ENCODE data around the gene PRKACB.
"Not testable (repeated sequence)": the region's sequence is repeated elsewhere in the genome, so short reads cannot be mapped to it uniquely, and the experiment has no call there.

PRKACB gene

DNA sequence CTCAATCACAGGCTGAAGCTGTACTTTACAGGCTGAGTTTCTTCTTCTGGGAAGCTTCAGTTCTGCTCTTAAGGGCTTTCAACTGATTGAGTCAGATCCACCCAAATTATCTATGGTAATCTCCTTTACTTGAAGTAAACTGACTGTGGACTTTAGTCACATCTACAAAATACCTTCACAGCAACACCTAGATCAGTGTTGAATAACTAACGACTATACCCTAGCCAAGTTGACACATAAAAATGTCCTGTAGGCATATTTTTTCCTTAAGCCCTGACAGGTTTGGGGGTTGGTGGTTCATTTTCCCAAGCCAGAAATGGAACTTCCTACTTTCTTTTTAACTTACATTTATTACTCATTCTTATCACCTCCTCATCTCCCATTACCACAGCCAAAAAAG is 42.9 kb upstream of the PRKACB start:
- H3K36me3 ChIP-seq (ENCODE audit: insufficient read depth, low read length), result no peaks in the 10 kb centered on the region
- no peak for TF ChIP-seq EZH2 (IDR thresholded peaks at IDR 0.05; ENCODE audit: borderline replicate concordance, low read depth, low read length, severe bottlenecking)
- TF ChIP-seq, protein P1, sequence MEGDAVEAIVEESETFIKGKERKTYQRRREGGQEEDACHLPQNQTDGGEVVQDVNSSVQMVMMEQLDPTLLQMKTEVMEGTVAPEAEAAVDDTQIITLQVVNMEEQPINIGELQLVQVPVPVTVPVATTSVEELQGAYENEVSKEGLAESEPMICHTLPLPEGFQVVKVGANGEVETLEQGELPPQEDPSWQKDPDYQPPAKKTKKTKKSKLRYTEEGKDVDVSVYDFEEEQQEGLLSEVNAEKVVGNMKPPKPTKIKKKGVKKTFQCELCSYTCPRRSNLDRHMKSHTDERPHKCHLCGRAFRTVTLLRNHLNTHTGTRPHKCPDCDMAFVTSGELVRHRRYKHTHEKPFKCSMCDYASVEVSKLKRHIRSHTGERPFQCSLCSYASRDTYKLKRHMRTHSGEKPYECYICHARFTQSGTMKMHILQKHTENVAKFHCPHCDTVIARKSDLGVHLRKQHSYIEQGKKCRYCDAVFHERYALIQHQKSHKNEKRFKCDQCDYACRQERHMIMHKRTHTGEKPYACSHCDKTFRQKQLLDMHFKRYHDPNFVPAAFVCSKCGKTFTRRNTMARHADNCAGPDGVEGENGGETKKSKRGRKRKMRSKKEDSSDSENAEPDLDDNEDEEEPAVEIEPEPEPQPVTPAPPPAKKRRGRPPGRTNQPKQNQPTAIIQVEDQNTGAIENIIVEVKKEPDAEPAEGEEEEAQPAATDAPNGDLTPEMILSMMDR (IDR thresholded peaks at IDR 0.05; ENCODE audit: borderline replicate concordance, extremely low read depth, low read length, poor library complexity, severe bottlenecking), result no peak
- H2AFZ ChIP-seq (ENCODE audit: low read depth, low read length), result no peak overlapping the region
- peaks cover 13% of the 10 kb centered on the region for H3K4me1 ChIP-seq (ENCODE audit: insufficient read depth, low read length)
- H3K9me3 ChIP-seq (ENCODE audit: insufficient read depth, low read length, severe bottlenecking), result no peaks in the 10 kb centered on the region
- DNase-seq, result no peak
- no peaks in the 10 kb centered on the region for H4K20me1 ChIP-seq (ENCODE audit: insufficient read depth, low read length)
- no peak overlapping the region for H3K4me3 ChIP-seq (ENCODE audit: low read depth in 1 of 2, low read length in 2 of 2)
- H3K4me2 ChIP-seq (ENCODE audit: insufficient read depth, low read length), result no peak overlapping the region
- no peaks in the 10 kb centered on the region for H3K27me3 ChIP-seq (ENCODE audit: insufficient read depth, low read length, poor library complexity)
- H3K79me2 ChIP-seq (ENCODE audit: insufficient read depth, low read length), result peaks cover 7% of the 10 kb centered on the region
- no peak overlapping the region for H3K9ac ChIP-seq (ENCODE audit: low read depth, low read length)
- no peak for ATAC-seq (ENCODE audit: insufficient read depth, low read depth)
- no peak overlapping the region for H3K27ac ChIP-seq (ENCODE audit: low read length)

DNA sequence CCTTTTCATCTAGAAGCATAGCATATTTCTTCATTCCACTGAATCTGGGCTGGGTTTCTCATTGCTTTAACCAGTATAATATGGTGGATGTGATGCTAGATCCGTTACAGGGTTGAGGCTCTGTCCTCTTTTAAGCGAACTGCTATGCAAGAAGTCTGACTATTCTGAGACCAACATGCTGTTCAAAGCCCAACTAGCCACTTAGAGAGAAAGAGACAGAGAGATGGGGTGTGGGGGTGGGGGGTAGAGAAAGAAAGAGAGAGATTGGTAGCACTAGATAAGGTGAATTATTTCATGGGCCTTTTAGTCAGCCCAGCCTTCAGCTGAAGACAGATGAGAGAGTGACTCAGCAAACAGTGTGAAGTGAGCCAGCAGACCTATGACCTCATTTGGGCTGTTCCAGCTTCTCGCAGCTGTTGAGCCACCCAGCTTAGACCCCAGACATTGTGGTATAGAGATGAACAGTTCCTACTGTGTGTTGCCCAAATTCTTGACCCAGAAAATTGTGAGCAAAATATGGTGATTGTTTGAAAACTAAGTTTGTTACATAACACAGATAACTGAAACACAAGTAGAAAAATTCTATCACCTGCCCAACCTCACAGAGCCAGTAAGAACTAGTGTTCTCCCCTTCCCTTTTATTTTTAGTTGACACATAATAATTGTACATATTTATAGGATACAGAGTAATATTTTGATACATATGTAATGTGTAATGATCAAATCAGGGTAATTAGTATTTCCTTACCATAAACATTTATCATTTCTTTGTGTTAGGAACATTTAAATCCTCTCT is 40.7 kb upstream of the PRKACB start:
- TF ChIP-seq EZH2 (IDR thresholded peaks at IDR 0.05; ENCODE audit: borderline replicate concordance, low read depth, low read length, severe bottlenecking), result no peak
- TF ChIP-seq, protein P1 (IDR thresholded peaks at IDR 0.05; ENCODE audit: borderline replicate concordance, extremely low read depth, low read length, poor library complexity, severe bottlenecking), result no peak
- H3K79me2 ChIP-seq (ENCODE audit: insufficient read depth, low read length), result peaks cover 5% of the 10 kb centered on the region; the same call in 1 of the 2 replicates
- no peak overlapping the region for H3K27ac ChIP-seq (ENCODE audit: low read length)
- H3K4me2 ChIP-seq (ENCODE audit: insufficient read depth, low read length), result no peak overlapping the region
- no peak overlapping the region for H2AFZ ChIP-seq (ENCODE audit: low read depth, low read length)
- no peak overlapping the region for H3K9ac ChIP-seq (ENCODE audit: low read depth, low read length)
- no peaks in the 10 kb centered on the region for H3K9me3 ChIP-seq (ENCODE audit: insufficient read depth, low read length, severe bottlenecking)
- peaks cover 13% of the 10 kb centered on the region for H3K4me1 ChIP-seq (ENCODE audit: insufficient read depth, low read length)
- peak; percentile 96 for ATAC-seq (ENCODE audit: insufficient read depth, low read depth)
- H3K4me3 ChIP-seq (ENCODE audit: low read depth in 1 of 2, low read length in 2 of 2), result no peak overlapping the region
- peak; percentile 59 for DNase-seq
- H3K27me3 ChIP-seq (ENCODE audit: insufficient read depth, low read length, poor library complexity), result no peaks in the 10 kb centered on the region
- H3K36me3 ChIP-seq (ENCODE audit: insufficient read depth, low read length), result no peaks in the 10 kb centered on the region
- no peaks in the 10 kb centered on the region for H4K20me1 ChIP-seq (ENCODE audit: insufficient read depth, low read length)

DNA sequence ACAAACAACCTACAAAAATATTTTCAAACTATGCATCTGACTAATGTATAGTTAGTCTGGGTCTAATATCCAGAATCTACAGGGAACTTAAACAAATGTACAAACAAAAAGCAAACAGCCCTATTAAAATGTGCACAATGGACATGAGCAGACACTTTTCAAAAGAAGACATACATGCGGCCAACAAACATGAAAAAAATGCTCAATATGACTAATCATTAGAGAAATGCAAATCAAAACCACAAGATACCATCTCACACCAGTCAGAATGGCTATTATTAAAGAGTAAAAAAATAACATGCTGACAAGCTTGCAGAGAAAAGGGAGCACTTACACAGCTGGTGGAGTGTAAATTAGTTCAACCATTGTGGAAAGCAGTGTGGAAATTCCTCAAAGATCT is 36.5 kb upstream of the PRKACB start:
- not testable (repeated sequence) for H3K36me3 ChIP-seq (ENCODE audit: insufficient read depth, low read length); H3K9me3 ChIP-seq (ENCODE audit: insufficient read depth, low read length, severe bottlenecking); H4K20me1 ChIP-seq (ENCODE audit: insufficient read depth, low read length); H3K4me3 ChIP-seq (ENCODE audit: low read depth in 1 of 2, low read length in 2 of 2); H2AFZ ChIP-seq (ENCODE audit: low read depth, low read length); DNase-seq; H3K9ac ChIP-seq (ENCODE audit: low read depth, low read length); H3K27ac ChIP-seq (ENCODE audit: low read length); H3K4me2 ChIP-seq (ENCODE audit: insufficient read depth, low read length); ATAC-seq (ENCODE audit: insufficient read depth, low read depth); H3K27me3 ChIP-seq (ENCODE audit: insufficient read depth, low read length, poor library complexity); H3K79me2 ChIP-seq (ENCODE audit: insufficient read depth, low read length)
- peaks cover 12% of the 10 kb centered on the region for H3K4me1 ChIP-seq (ENCODE audit: insufficient read depth, low read length)

DNA sequence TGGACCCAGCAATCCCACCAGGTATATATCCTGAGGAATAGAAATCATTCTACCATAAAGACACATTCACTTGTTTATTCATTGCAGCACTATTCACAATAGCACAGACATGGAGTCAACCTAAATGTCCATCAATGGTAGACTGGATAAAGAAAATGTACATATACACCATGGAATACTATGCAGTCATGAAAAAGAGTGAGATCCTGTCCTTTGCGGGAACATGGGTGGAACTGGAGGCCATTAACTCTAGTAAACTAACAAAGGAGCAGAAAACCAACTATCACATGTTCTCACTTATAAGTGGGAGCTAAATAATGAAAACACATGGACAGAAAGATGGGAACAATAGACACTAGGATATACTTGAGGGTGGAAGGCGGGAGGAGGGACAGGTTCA is 36.1 kb upstream of the PRKACB start:
- H3K27me3 ChIP-seq (ENCODE audit: insufficient read depth, low read length, poor library complexity), result no peaks in the 10 kb centered on the region
- no peak overlapping the region for H3K27ac ChIP-seq (ENCODE audit: low read length)
- no peak overlapping the region for H3K4me3 ChIP-seq (ENCODE audit: low read depth in 1 of 2, low read length in 2 of 2)
- H3K4me1 ChIP-seq (ENCODE audit: insufficient read depth, low read length), result peaks cover 8% of the 10 kb centered on the region
- no peaks in the 10 kb centered on the region for H3K79me2 ChIP-seq (ENCODE audit: insufficient read depth, low read length)
- no peaks in the 10 kb centered on the region for H4K20me1 ChIP-seq (ENCODE audit: insufficient read depth, low read length)
- H3K9me3 ChIP-seq (ENCODE audit: insufficient read depth, low read length, severe bottlenecking), result no peaks in the 10 kb centered on the region
- H3K36me3 ChIP-seq (ENCODE audit: insufficient read depth, low read length), result no peaks in the 10 kb centered on the region
- no peak for TF ChIP-seq EZH2 (IDR thresholded peaks at IDR 0.05; ENCODE audit: borderline replicate concordance, low read depth, low read length, severe bottlenecking)
- TF ChIP-seq, protein P1 (IDR thresholded peaks at IDR 0.05; ENCODE audit: borderline replicate concordance, extremely low read depth, low read length, poor library complexity, severe bottlenecking), result no peak
- no peak for DNase-seq
- no peak overlapping the region for H3K9ac ChIP-seq (ENCODE audit: low read depth, low read length)
- no peak for ATAC-seq (ENCODE audit: insufficient read depth, low read depth)
- H3K4me2 ChIP-seq (ENCODE audit: insufficient read depth, low read length), result no peak overlapping the region
- H2AFZ ChIP-seq (ENCODE audit: low read depth, low read length), result no peak overlapping the region

Measured in DND-41 (cell line).